ENCODE measurements around the gene ALDH3A2.

Gene ALDH3A2

GRCh38 chr17:19713901-19714361, 65.4 kb downstream of the ALDH3A2 start:
- Histone ChIP-seq H4K91ac (ENCODE audit: low read depth, low read length, poor library complexity) (no peak overlapping the region), H4K8ac (ENCODE audit: low read depth, low read length) (no peak overlapping the region), H2BK15ac (ENCODE audit: low read length) (peak overlapping the region; percentile 98), H3K4ac (ENCODE audit: low read length) (peak overlapping the region; percentile 37), H3K27me3 (ENCODE audit: control insufficient read depth in 3 of 3, insufficient read depth in 3 of 3, low read depth in 1 of 3, low read length in 3 of 3) (peaks cover 0 to 20% (median 0%) of the 10 kb centered on the region in 3 experiments), H3K18ac (ENCODE audit: low read length) (peak overlapping the region; percentile 89), H3K23ac (ENCODE audit: low read depth, low read length, poor library complexity) (peak overlapping the region; percentile 43), H2BK5ac (ENCODE audit: low read length) (peak overlapping the region; percentile 77), H3K4me1 (ENCODE audit: control insufficient read depth in 2 of 2, insufficient read depth in 1 of 2, low read depth in 1 of 2, low read length in 2 of 2) (peaks cover 3 to 24% of the 10 kb centered on the region in 2 donors), H3K4me3 (ENCODE audit: low read length in 2 of 2) (no peak overlapping the region), H3K36me3 (replicated peaks in 1 of 2; ENCODE audit: control insufficient read depth in 2 of 2, insufficient read depth in 2 of 2, low read length in 2 of 2) (no peaks in the 10 kb centered on the region), H3K9ac (ENCODE audit: low read depth, low read length, poor library complexity) (no peak overlapping the region), H3K14ac (ENCODE audit: low read length) (peak overlapping the region; percentile 56), H3K79me1 (ENCODE audit: low read depth, low read length) (peaks cover 3% of the 10 kb centered on the region), H2BK12ac (ENCODE audit: low read length) (peak overlapping the region; percentile 84), H3K4me2 (ENCODE audit: insufficient read depth, low read length, poor library complexity, severe bottlenecking) (no peak overlapping the region), H2BK120ac (ENCODE audit: low read depth, low read length) (peak overlapping the region; percentile 54), H3K27ac (replicated peaks; ENCODE audit: low read length) (no peak overlapping the region), H3K9me3 (replicated peaks in 1 of 2; ENCODE audit: control insufficient read depth in 2 of 2, insufficient read depth in 1 of 2, low read depth in 1 of 2, low read length in 2 of 2) (no peaks in the 10 kb centered on the region), H2AFZ (ENCODE audit: low read length) (no peak overlapping the region), H2AK5ac (ENCODE audit: low read depth, low read length) (peak overlapping the region; percentile 94)
- WGBS, 2 donors (ENCODE audit: extremely low coverage in 2 of 2, insufficient read length in 2 of 2, insufficient replicate concordance in 1 of 2): no CpG with 5 or more reads among the region's 28 CpGs
- DNase-seq (ENCODE audit: low spot score): no peak

GRCh38 chr17:19714542-19715411, 66.2 kb downstream of the ALDH3A2 start:
- Histone ChIP-seq H3K18ac (ENCODE audit: low read length) (peak overlapping the region; percentile 91), H2BK12ac (ENCODE audit: low read length) (no peak overlapping the region), H3K27me3 (ENCODE audit: control insufficient read depth in 3 of 3, insufficient read depth in 3 of 3, low read depth in 1 of 3, low read length in 3 of 3) (peaks cover 0 to 20% (median 0%) of the 10 kb centered on the region in 3 experiments), H3K4me3 (ENCODE audit: low read length in 2 of 2) (no peak overlapping the region), H4K91ac (ENCODE audit: low read depth, low read length, poor library complexity) (no peak overlapping the region), H3K4me2 (ENCODE audit: insufficient read depth, low read length, poor library complexity, severe bottlenecking) (no peak overlapping the region), H3K79me1 (ENCODE audit: low read depth, low read length) (peaks cover 3% of the 10 kb centered on the region), H2AFZ (ENCODE audit: low read length) (no peak overlapping the region), H3K27ac (replicated peaks; ENCODE audit: low read length) (no peak overlapping the region), H3K36me3 (replicated peaks in 1 of 2; ENCODE audit: control insufficient read depth in 2 of 2, insufficient read depth in 2 of 2, low read length in 2 of 2) (no peaks in the 10 kb centered on the region), H2BK120ac (ENCODE audit: low read depth, low read length) (peak overlapping the region; percentile 54), H2BK5ac (ENCODE audit: low read length) (peak overlapping the region; percentile 77), H3K9ac (ENCODE audit: low read depth, low read length, poor library complexity) (peak overlapping the region; percentile 15), H4K8ac (ENCODE audit: low read depth, low read length) (no peak overlapping the region), H3K14ac (ENCODE audit: low read length) (no peak overlapping the region), H3K9me3 (replicated peaks in 1 of 2; ENCODE audit: control insufficient read depth in 2 of 2, insufficient read depth in 1 of 2, low read depth in 1 of 2, low read length in 2 of 2) (no peaks in the 10 kb centered on the region), H3K4me1 (ENCODE audit: control insufficient read depth in 2 of 2, insufficient read depth in 1 of 2, low read depth in 1 of 2, low read length in 2 of 2) (peaks cover 3 to 24% of the 10 kb centered on the region in 2 donors), H2AK5ac (ENCODE audit: low read depth, low read length) (peak overlapping the region; percentile 94), H3K4ac (ENCODE audit: low read length) (peak overlapping the region; percentile 78), H3K23ac (ENCODE audit: low read depth, low read length, poor library complexity) (no peak overlapping the region), H2BK15ac (ENCODE audit: low read length) (peak overlapping the region; percentile 65)
- no peak for DNase-seq (ENCODE audit: low spot score)
- WGBS, 2 donors (ENCODE audit: extremely low coverage in 2 of 2, insufficient read length in 2 of 2, insufficient replicate concordance in 1 of 2): no CpG with 5 or more reads among the region's 27 CpGs

GRCh38 chr17:19716108-19717030, 67.8 kb downstream of the ALDH3A2 start, which contains the start of gene SLC47A2:
Gene SLC47A2 (minus strand): TSS chr17:19716584. CDS start chr17:19716555, 29 bp downstream.
- no peak for DNase-seq (ENCODE audit: low spot score)
- no peaks in the 10 kb centered on the region for H3K36me3 ChIP-seq (replicated peaks in 1 of 2; ENCODE audit: control insufficient read depth in 2 of 2, insufficient read depth in 2 of 2, low read length in 2 of 2)
- H2BK15ac ChIP-seq (ENCODE audit: low read length): peak within 1 kb of the TSS; percentile 46
- WGBS, 2 donors (ENCODE audit: extremely low coverage in 2 of 2, insufficient read length in 2 of 2, insufficient replicate concordance in 1 of 2): no CpG with 5 or more reads among the region's 13 CpGs
- H2BK5ac ChIP-seq (ENCODE audit: low read length): peak within 1 kb of the TSS; percentile 29
- H4K8ac ChIP-seq (ENCODE audit: low read depth, low read length): peak within 1 kb of the TSS; percentile 84
- H3K18ac ChIP-seq (ENCODE audit: low read length): peak within 1 kb of the TSS; percentile 95
- no peak within 1 kb of the TSS for H3K4ac ChIP-seq (ENCODE audit: low read length)
- peak within 1 kb of the TSS; percentile 56 for H2AFZ ChIP-seq (ENCODE audit: low read length)
- H3K79me1 ChIP-seq (ENCODE audit: low read depth, low read length): peaks cover 3% of the 10 kb centered on the region
- H3K9ac ChIP-seq (ENCODE audit: low read depth, low read length, poor library complexity): peak within 1 kb of the TSS; percentile 64
- no peak within 1 kb of the TSS for H2BK120ac ChIP-seq (ENCODE audit: low read depth, low read length)
- no peak within 1 kb of the TSS for H3K4me2 ChIP-seq (ENCODE audit: insufficient read depth, low read length, poor library complexity, severe bottlenecking)
- peak within 1 kb of the TSS; percentile 79 for H3K14ac ChIP-seq (ENCODE audit: low read length)
- H3K9me3 ChIP-seq (replicated peaks in 1 of 2; ENCODE audit: control insufficient read depth in 2 of 2, insufficient read depth in 1 of 2, low read depth in 1 of 2, low read length in 2 of 2): no peaks in the 10 kb centered on the region
- peak within 1 kb of the TSS; percentile 96 for H2AK5ac ChIP-seq (ENCODE audit: low read depth, low read length)
- peaks cover 3 to 33% of the 10 kb centered on the region in 2 donors for H3K4me1 ChIP-seq (ENCODE audit: control insufficient read depth in 2 of 2, insufficient read depth in 1 of 2, low read depth in 1 of 2, low read length in 2 of 2)
- H2BK12ac ChIP-seq (ENCODE audit: low read length): peak within 1 kb of the TSS; percentile 18
- H3K27me3 ChIP-seq (ENCODE audit: control insufficient read depth in 3 of 3, insufficient read depth in 3 of 3, low read depth in 1 of 3, low read length in 3 of 3): peaks cover 0 to 20% (median 0%) of the 10 kb centered on the region in 3 experiments
- no peak within 1 kb of the TSS for H3K27ac ChIP-seq (replicated peaks; ENCODE audit: low read length)
- peak within 1 kb of the TSS; percentile 47 for H4K91ac ChIP-seq (ENCODE audit: low read depth, low read length, poor library complexity)
- no peak within 1 kb of the TSS for H3K4me3 ChIP-seq (ENCODE audit: low read length in 2 of 2)
- peak within 1 kb of the TSS; percentile 77 for H3K23ac ChIP-seq (ENCODE audit: low read depth, low read length, poor library complexity)
